Measurements from ENCODE around the gene C5orf46.

Gene C5orf46

DNA sequence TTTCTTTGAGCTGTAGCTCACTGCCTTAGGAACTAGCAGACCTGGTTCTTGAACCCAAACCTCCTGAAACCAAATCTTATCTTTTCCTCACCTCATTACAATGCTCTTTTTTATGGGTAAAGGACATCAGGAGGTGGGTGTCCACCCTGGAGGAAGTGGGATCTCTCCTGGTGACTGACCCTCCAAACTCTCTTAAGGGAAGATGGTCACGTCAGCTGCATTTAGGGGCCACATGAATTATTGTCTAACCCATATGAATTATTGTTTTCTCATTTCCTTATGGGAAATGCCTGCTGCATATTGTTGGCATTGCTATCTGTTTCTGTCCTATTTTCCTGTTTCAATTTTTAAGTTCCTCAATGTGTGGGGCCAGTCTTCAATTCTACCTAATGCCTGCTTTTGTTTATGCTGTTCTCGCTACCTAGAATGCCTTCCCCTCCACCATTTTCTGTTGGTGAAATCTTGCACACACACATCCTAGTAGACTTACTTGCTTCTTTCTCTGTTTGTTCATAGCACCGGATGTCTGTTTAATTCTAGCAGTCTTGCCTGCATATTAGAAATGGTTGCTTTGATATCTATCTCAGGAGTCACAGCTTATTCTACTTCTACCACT, 52.9 kb downstream of the C5orf46 start:
- Histone ChIP-seq H3K36me3 (ENCODE audit: control insufficient read depth, insufficient read depth, low read length) (no peaks in the 10 kb centered on the region), H3K27me3 (replicated peaks; ENCODE audit: control insufficient read depth, insufficient read depth, low read length) (no peaks in the 10 kb centered on the region), H3K4me3 (replicated peaks; ENCODE audit: low read depth, low read length) (no peak overlapping the region)
- TF ChIP-seq, protein P1, sequence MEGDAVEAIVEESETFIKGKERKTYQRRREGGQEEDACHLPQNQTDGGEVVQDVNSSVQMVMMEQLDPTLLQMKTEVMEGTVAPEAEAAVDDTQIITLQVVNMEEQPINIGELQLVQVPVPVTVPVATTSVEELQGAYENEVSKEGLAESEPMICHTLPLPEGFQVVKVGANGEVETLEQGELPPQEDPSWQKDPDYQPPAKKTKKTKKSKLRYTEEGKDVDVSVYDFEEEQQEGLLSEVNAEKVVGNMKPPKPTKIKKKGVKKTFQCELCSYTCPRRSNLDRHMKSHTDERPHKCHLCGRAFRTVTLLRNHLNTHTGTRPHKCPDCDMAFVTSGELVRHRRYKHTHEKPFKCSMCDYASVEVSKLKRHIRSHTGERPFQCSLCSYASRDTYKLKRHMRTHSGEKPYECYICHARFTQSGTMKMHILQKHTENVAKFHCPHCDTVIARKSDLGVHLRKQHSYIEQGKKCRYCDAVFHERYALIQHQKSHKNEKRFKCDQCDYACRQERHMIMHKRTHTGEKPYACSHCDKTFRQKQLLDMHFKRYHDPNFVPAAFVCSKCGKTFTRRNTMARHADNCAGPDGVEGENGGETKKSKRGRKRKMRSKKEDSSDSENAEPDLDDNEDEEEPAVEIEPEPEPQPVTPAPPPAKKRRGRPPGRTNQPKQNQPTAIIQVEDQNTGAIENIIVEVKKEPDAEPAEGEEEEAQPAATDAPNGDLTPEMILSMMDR (IDR thresholded peaks at IDR 0.05; ENCODE audit: insufficient read depth, low read length, poor library complexity, severe bottlenecking) = no peak
- DNase-seq (ENCODE audit: extremely low read depth, insufficient read length) = no peak

DNA sequence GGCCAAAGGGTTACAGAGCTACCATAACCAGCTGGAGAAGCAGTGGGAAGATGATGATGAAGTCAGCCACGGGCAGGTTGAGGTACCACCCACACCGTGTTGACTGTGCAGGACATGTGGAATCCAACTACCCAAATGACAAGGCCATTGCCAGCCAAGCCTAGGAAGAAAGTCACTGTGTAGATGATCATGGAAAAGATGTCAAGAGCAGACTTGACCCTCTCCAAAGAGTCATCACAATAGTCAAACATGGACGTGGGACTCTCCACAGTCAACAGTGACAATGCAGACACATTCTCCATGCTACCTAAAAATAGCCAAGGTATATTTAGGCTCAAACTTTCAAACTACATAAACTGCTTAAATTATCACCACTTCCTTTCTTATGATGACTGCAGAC, 54.0 kb downstream of the C5orf46 start:
- TF ChIP-seq, protein P1 (IDR thresholded peaks at IDR 0.05; ENCODE audit: insufficient read depth, low read length, poor library complexity, severe bottlenecking) = no peak
- Histone ChIP-seq H3K27me3 (replicated peaks; ENCODE audit: control insufficient read depth, insufficient read depth, low read length) (no peaks in the 10 kb centered on the region), H3K36me3 (ENCODE audit: control insufficient read depth, insufficient read depth, low read length) (no peaks in the 10 kb centered on the region), H3K4me3 (replicated peaks; ENCODE audit: low read depth, low read length) (no peak overlapping the region)
- DNase-seq (ENCODE audit: extremely low read depth, insufficient read length) = no peak

DNA sequence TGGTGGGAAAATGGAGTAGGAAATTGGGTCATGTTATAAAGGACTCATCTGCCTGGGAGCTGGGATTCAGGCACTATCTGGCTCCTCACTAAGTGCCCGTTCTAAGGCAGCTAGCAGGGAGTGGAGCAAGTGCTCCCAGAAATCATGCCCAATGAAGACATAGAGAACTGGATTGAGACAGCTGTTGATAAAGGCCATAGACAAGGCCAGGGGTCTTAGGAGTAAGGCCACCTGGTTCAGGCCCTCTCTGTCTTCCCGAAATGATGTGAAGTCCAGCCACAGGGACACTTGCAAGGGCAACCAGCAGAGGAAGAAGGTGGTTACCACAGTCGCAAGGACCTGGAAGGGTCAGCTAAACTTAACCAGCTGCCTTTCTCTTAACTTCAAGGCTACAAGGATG, 54.8 kb downstream of the C5orf46 start:
- Histone ChIP-seq H3K27me3 (replicated peaks; ENCODE audit: control insufficient read depth, insufficient read depth, low read length) (no peaks in the 10 kb centered on the region), H3K4me3 (replicated peaks; ENCODE audit: low read depth, low read length) (no peak overlapping the region), H3K36me3 (ENCODE audit: control insufficient read depth, insufficient read depth, low read length) (no peaks in the 10 kb centered on the region)
- no peak for DNase-seq (ENCODE audit: extremely low read depth, insufficient read length)
- TF ChIP-seq, protein P1 (IDR thresholded peaks at IDR 0.05; ENCODE audit: insufficient read depth, low read length, poor library complexity, severe bottlenecking) = no peak

DNA sequence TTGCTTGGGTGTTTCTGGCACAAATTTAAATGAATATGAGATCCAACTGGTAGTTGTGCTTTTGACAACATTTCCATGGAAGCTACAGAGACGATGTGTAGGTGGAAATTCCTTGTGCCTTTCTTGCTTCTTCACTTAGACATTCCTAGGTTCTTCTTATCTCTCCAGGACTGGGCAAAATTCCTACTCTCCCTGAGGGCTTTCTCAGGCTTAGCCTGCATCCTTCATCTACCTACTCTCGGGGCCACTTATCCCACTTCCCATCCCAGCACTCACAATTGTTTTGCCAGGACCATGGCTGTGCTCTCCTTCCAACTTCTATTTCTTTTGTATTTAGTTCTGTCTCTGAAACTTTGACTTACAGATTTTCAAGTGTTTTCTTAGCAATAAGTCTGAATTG, 57.1 kb downstream of the C5orf46 start:
- no peaks in the 10 kb centered on the region for H3K27me3 ChIP-seq (replicated peaks; ENCODE audit: control insufficient read depth, insufficient read depth, low read length)
- DNase-seq (ENCODE audit: extremely low read depth, insufficient read length) = no peak
- no peak overlapping the region for H3K4me3 ChIP-seq (replicated peaks; ENCODE audit: low read depth, low read length)
- TF ChIP-seq, protein P1 (IDR thresholded peaks at IDR 0.05; ENCODE audit: insufficient read depth, low read length, poor library complexity, severe bottlenecking) = no peak
- no peaks in the 10 kb centered on the region for H3K36me3 ChIP-seq (ENCODE audit: control insufficient read depth, insufficient read depth, low read length)

DNA sequence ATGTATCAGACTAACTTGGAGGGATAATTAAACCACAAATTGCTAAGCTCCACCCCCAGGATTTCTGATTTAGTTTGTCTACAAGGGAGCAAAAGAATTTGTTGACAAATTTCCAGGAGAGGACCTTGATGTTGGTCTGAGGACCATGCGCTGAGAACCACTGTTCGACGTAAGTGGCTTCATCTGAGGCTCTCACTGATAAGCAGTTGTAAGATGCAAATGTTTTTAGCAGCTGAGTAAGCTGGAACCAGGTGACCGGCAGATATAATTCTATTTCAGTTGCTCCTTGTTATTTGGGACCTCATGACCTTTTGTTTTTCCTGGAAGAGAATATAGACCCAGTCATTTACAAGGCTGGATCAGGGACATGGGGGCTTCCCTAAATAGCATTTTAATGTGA, 60.7 kb downstream of the C5orf46 start:
- TF ChIP-seq, protein P1 (IDR thresholded peaks at IDR 0.05; ENCODE audit: insufficient read depth, low read length, poor library complexity, severe bottlenecking) = no peak
- Histone ChIP-seq H3K36me3 (ENCODE audit: control insufficient read depth, insufficient read depth, low read length) (no peaks in the 10 kb centered on the region), H3K27me3 (replicated peaks; ENCODE audit: control insufficient read depth, insufficient read depth, low read length) (no peaks in the 10 kb centered on the region; the same call in 1 of the 2 replicates), H3K4me3 (replicated peaks; ENCODE audit: low read depth, low read length) (no peak overlapping the region)
- no peak for DNase-seq (ENCODE audit: extremely low read depth, insufficient read length)

DNA sequence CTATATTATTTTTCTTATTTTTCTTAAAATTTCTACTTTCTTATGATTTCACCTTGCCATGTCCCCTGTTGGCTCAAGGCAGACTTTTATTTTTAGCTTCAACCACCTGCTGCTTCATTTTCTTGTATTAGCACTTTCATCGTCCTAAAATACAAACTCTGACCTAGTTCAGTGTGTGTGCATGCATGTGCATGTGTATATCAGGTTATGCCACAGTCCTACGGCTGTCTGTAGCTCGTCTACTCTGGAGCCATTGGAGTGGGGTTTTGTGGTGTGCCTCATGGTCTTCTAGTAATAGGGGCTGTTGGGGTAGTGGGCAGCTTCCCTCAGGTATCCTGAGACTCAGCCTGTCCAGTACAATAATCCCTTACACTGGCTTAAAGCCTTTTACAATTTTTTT, 61.5 kb downstream of the C5orf46 start:
- TF ChIP-seq, protein P1 (IDR thresholded peaks at IDR 0.05; ENCODE audit: insufficient read depth, low read length, poor library complexity, severe bottlenecking) = no peak

More for the DNA sequence above, 61.5 kb downstream of the C5orf46 start:
- Histone ChIP-seq H3K36me3 (ENCODE audit: control insufficient read depth, insufficient read depth, low read length) (no peaks in the 10 kb centered on the region), H3K27me3 (replicated peaks; ENCODE audit: control insufficient read depth, insufficient read depth, low read length) (no peaks in the 10 kb centered on the region; the same call in 1 of the 2 replicates), H3K4me3 (replicated peaks; ENCODE audit: low read depth, low read length) (no peak overlapping the region)
- no peak for DNase-seq (ENCODE audit: extremely low read depth, insufficient read length)

All from GM06990 (cell line).